ENCODE results near the gene SH3BP4. TPM values are rescaled to one million over a fixed set of nuclear protein-coding genes. Genes with fewer than 3 reads are reported as not detected.

The SH3BP4 gene
- total and polyA plus RNA-seq, 2 of the 8 experiments (the other 6 are each of a cell fraction or from before 2014, with no cell fraction given): 28.3 to 35.4 TPM

- TF ChIP-seq GABPA (IDR thresholded peaks at IDR 0.05; ENCODE audit: borderline replicate concordance, insufficient read depth, low read length): no peak
- no peak for TF ChIP-seq SP2 (IDR thresholded peaks at IDR 0.05; ENCODE audit: low read length)
- TF ChIP-seq KDM4A (IDR thresholded peaks at IDR 0.05; ENCODE audit: low read depth, low read length, severe bottlenecking): no peak
- TF ChIP-seq ATF3 (IDR thresholded peaks at IDR 0.05; ENCODE audit: insufficient read depth, low read depth, low read length): no peak
- no peak for TF ChIP-seq CHD2 (IDR thresholded peaks at IDR 0.05; ENCODE audit: low read length)
- no peak for TF ChIP-seq POU5F1 (IDR thresholded peaks at IDR 0.05; ENCODE audit: low read depth, low read length)
These were observed 7.1 kb downstream of the SH3BP4 start (continued) for GRCh38 chr2:234958746-234959395.
